ENCODE measurements around the gene AP1AR. TPM values are rescaled to one million over a fixed set of nuclear protein-coding genes. Genes with fewer than 3 reads are reported as not detected.

Gene AP1AR
- total and polyA plus RNA-seq, 2 of the 4 experiments (the other 2 are of a cell fraction), result 4.0 to 4.7 TPM

DNA sequence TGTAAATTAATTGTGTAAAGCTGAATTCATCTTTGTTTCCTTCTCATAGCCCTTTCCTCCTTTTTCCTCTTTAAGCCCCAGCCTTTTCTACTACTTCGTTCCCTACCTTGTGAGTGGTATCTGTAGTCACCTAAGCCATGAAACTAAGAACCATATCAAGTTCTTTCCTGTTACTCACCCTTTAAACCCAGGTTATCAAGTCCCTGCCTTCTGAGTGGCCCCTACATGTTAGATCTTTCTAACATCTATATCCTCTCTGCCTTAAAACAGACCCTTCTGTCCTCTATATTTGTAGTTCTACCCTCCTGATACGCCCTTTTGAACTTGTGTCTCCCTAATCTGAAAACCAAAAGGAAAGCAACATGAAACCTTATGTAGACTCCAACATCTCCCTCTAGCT lies 7.2 kb downstream of the AP1AR start:
- Histone ChIP-seq H4K5ac (ENCODE audit: low read depth, low read length) (no peak overlapping the region), H3K79me1 (ENCODE audit: low read depth in 1 of 2, low read length in 2 of 2) (peaks cover 14 to 17% of the 10 kb centered on the region in 2 experiments; a peak in 3 of 4 replicates), H2BK15ac (ENCODE audit: low read depth, low read length) (no peak overlapping the region), H3K36me3 (ENCODE audit: control insufficient read depth, insufficient read depth, low read length) (no peaks in the 10 kb centered on the region), H3K56ac (ENCODE audit: extremely low read depth, insufficient read depth, low read length) (no peak overlapping the region), H4K20me1 (ENCODE audit: insufficient read depth, low read length) (no peaks in the 10 kb centered on the region; the same call in 1 of the 2 replicates), H3K23ac (ENCODE audit: low read depth, low read length) (no peak overlapping the region), H2BK120ac (ENCODE audit: low read depth, low read length) (no peak overlapping the region), H3K18ac (ENCODE audit: low read depth, low read length) (no peak overlapping the region), H2AK5ac (ENCODE audit: low read depth, low read length) (no peak overlapping the region), H3K27ac (ENCODE audit: insufficient read depth, low read length) (no peak overlapping the region), H2AK9ac (replicated peaks; ENCODE audit: low read depth, low read length, poor library complexity) (no peak overlapping the region), H3K9ac (ENCODE audit: low read depth, low read length) (no peak overlapping the region), H3K4me1 (ENCODE audit: control insufficient read depth, insufficient read depth, low read length) (no peaks in the 10 kb centered on the region), H3K4me2 (ENCODE audit: low read depth, low read length) (no peak overlapping the region), H3K14ac (replicated peaks; ENCODE audit: low read depth, low read length) (no peak overlapping the region), H2AFZ (replicated peaks; ENCODE audit: low read length, poor library complexity) (no peak overlapping the region), H4K8ac (ENCODE audit: low read depth in 2 of 2, low read length in 2 of 2) (no peak overlapping the region), H3K27me3 (ENCODE audit: control insufficient read depth, insufficient read depth, low read length) (no peaks in the 10 kb centered on the region), H3K4me3 (ENCODE audit: insufficient read depth, low read depth, low read length) (no peak overlapping the region), H4K91ac (ENCODE audit: insufficient read depth, low read depth, low read length) (no peak overlapping the region), H2BK5ac (ENCODE audit: low read depth, low read length, poor library complexity, severe bottlenecking) (no peak overlapping the region), H2BK20ac (ENCODE audit: low read depth, low read length) (no peak overlapping the region), H3K4ac (ENCODE audit: low read depth, low read length) (no peak overlapping the region), H3K9me1 (ENCODE audit: insufficient read depth, low read length) (no peaks in the 10 kb centered on the region), H3K9me3 (ENCODE audit: control insufficient read depth, insufficient read depth, low read length) (no peaks in the 10 kb centered on the region)
- TF ChIP-seq POLR2A (IDR thresholded peaks at IDR 0.05; ENCODE audit: low read depth, low read length), result no peak
- TF ChIP-seq, protein P1, sequence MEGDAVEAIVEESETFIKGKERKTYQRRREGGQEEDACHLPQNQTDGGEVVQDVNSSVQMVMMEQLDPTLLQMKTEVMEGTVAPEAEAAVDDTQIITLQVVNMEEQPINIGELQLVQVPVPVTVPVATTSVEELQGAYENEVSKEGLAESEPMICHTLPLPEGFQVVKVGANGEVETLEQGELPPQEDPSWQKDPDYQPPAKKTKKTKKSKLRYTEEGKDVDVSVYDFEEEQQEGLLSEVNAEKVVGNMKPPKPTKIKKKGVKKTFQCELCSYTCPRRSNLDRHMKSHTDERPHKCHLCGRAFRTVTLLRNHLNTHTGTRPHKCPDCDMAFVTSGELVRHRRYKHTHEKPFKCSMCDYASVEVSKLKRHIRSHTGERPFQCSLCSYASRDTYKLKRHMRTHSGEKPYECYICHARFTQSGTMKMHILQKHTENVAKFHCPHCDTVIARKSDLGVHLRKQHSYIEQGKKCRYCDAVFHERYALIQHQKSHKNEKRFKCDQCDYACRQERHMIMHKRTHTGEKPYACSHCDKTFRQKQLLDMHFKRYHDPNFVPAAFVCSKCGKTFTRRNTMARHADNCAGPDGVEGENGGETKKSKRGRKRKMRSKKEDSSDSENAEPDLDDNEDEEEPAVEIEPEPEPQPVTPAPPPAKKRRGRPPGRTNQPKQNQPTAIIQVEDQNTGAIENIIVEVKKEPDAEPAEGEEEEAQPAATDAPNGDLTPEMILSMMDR (conservative IDR thresholded peaks at IDR 0.05; ENCODE audit: low read depth, low read length), result no peak
- TF ChIP-seq RCOR1 (IDR thresholded peaks at IDR 0.05; ENCODE audit: insufficient replicate concordance, low read length), result no peak
- no peak for TF ChIP-seq ELK1 (IDR thresholded peaks at IDR 0.05; ENCODE audit: borderline replicate concordance, low read depth, low read length)
- TF ChIP-seq NFE2L2 (IDR thresholded peaks at IDR 0.05; ENCODE audit: low read depth, low read length), result no peak
- ATAC-seq (ENCODE audit: low read depth) (no peak), DNase-seq (no peak)
- in situ Hi-C loops (cut with MboI; ENCODE audit: low sequenced_read_pairs), result no loop called here
- dilution Hi-C loops (cut with HindIII; ENCODE audit: low sequenced_read_pairs, unreplicated experiment), result no loop called here
- intact Hi-C loops (cut with micrococcal nuclease), result loop anchor here (10.0 kb wide), 1 partner anchor 396 kb away; the partner anchor contains the start of genes LARP7 and ZGRF1
- WGBS, 2 experiments (ENCODE audit: extremely low coverage in 2 of 2, insufficient read length in 1 of 2), result 80% methylated on average over 1 of the region's 2 CpGs; no CpG with 5 or more reads in 1 of the 2 experiments
- BruUV-seq (replicated peaks), result no TSS peak
- CTCF ChIA-PET, result no interaction called here
- POLR2A ChIA-PET (ENCODE audit: unreplicated experiment), result no interaction called here

Data from IMR-90 (cell line).